Adrenal gland (tissue), 12 donors: ENCODE measurements around the gene AFF1. TPM values are rescaled to one million over a fixed set of nuclear protein-coding genes. Genes with fewer than 3 reads are reported as not detected.
"Not testable (repeated sequence)": the region's sequence is repeated elsewhere in the genome, so short reads cannot be mapped to it uniquely, and the experiment has no call there.

ENCODE experiments used
- DNase-seq, 7 donors: peaks; one replicate each; pipeline ENCODE4 v3.0.0-alpha.2; 2019 to 2020
- H3K27ac ChIP-seq, 5 donors: fragments of 200-600 bp; sonication (generic) in 4 of 5; 1 replicate in 3 of 5; 2 replicates in 2 of 5; pipeline versions ENCODE4 v1.5.1 to v1.8.0; 2016 to 2020; ENCODE audit warnings: mild to moderate bottlenecking in 1 of 5
- H3K27me3 ChIP-seq: fragments of 200-600 bp; 2 replicates; pipeline ENCODE4 v1.8.0; 2021
- H3K36me3 ChIP-seq, 2 donors: fragments of 200-600 bp; replicated peaks in 1 of 2; 1 replicate in 1 of 2; 2 replicates in 1 of 2; pipeline versions ENCODE4 v1.5.1 to v1.8.0; 2018 to 2022
- H3K4me1 ChIP-seq, 2 donors: fragments of 200-600 bp; replicated peaks in 1 of 2; 1 replicate in 1 of 2; 2 replicates in 1 of 2; pipeline versions ENCODE4 v1.5.1 to v1.8.0; 2018 to 2021
- H3K4me3 ChIP-seq, 4 donors: fragments of 200-600 bp; sonication (generic) in 3 of 4; one replicate each; pipeline ENCODE4 v1.5.1; 2016 to 2018
- H3K9me3 ChIP-seq, 3 donors: fragments of 200-600 bp; sonication (generic) in 1 of 3; replicated peaks in 1 of 3; 1 replicate in 2 of 3; 2 replicates in 1 of 3; pipeline versions ENCODE4 v1.5.1 to v1.8.0; 2016 to 2021
- CTCF ChIP-seq, 6 experiments: fragments of 450-650 bp in 4 of 6; fragments of 200-600 bp in 2 of 6; sonication (generic) in 1 of 6; IDR thresholded peaks; 1 replicate in 5 of 6; 2 replicates in 1 of 6; pipeline versions ENCODE4 v1.5.1 to v1.8.0; 2016 to 2021; ENCODE audit warnings: antibody characterized with exemption in 6 of 6, mild to moderate bottlenecking in 2 of 6, moderate library complexity in 1 of 6
- POLR2A ChIP-seq, 2 donors: fragments of 450-650 bp; IDR thresholded peaks; one replicate each; pipeline ENCODE4 v1.6.1; 2017; ENCODE audit warnings: antibody characterized with exemption in 2 of 2, mild to moderate bottlenecking in 2 of 2, moderate library complexity in 1 of 2
- WGBS, 4 donors: extraction: QIAGEN DNeasy Blood & Tissue Kit in 2 of 4; methylation state at CpG; one replicate each; pipeline versions ENCODE4 v1.1.5 to v1.1.7; 2013 to 2017; 5-methylcytosine and 5-hydroxymethylcytosine counted together
- intact Hi-C, 2 donors: fragments of 100-400 bp; cut with DNase I; formaldehyde crosslinking; loops; one replicate each; pipeline versions ENCODE4 v1.14.1 to v1.15.0; 2022 to 2023
- polyA plus RNA-seq, 3 donors: library from polyadenylated mRNA; stranded (reverse); fragments of 200-250 nt in 2 of 3; fragments of 350-450 nt in 1 of 3; fragmentation: Illumina TruSeq in 1 of 3; extraction: RNeasy Lipid Tissue Mini Kit (QIAGEN cat#74804) in 1 of 3; gene quantifications; one replicate each; pipeline ENCODE4 v1.2.3, GENCODE V29; 2013 to 2014
- total RNA-seq, 9 donors: library from RNA; depleted of rRNA in 4 of 9; stranded (reverse); fragments of >200 nt in 4 of 9; fragments of 120-200 nt in 1 of 9; fragmentation: NEBNext Ultra II Directional in 1 of 9; extraction: Animal tissue kit (Norgen Biotek cat#: 25700) in 1 of 9; gene quantifications; one replicate each; pipeline versions ENCODE4 v1.1.0 to v1.2.4, GENCODE V29; 2013 to 2023
- donor health status: healthy with polysubstance abuse.
- donor health status: Bipolar disorder and iron deficiency.
- donor health status: DM: yes; HTN: yes; CAD: no.
- donor health status: DM: no; HTN: no; CAD: no.
- donor health status: DM: no; HTN: no; CAD: no.
- donor health status: DM: yes; HTN: yes; CAD: no.

Gene AFF1
- total and polyA plus RNA-seq, 12 donors: 9.9 to 109 (median 52.3) TPM

- intact Hi-C loops: no loop called here
- no peaks in the 10 kb centered on the region for H3K36me3 ChIP-seq
- peaks cover 57 to 90% of the 10 kb centered on the region in 2 donors for H3K4me1 ChIP-seq
- 67 to 71% (median 69%) methylated on average over 4 of the region's 4 CpGs for WGBS, 4 donors
- H3K27ac ChIP-seq: peak overlapping the region in 3 of 5 donors; percentile 1 to 80 (median 23)
- H3K9me3 ChIP-seq: no peaks in the 10 kb centered on the region
- H3K27me3 ChIP-seq: no peaks in the 10 kb centered on the region
- no peak overlapping the region for H3K4me3 ChIP-seq
- DNase-seq: no peak
- TF ChIP-seq POLR2A (IDR thresholded peaks at IDR 0.05) (no peak), CTCF (IDR thresholded peaks at IDR 0.05) (no peak)
Observed at GRCh38 chr4:87012265-87012953, 77.6 kb downstream of the AFF1 start.

DNA sequence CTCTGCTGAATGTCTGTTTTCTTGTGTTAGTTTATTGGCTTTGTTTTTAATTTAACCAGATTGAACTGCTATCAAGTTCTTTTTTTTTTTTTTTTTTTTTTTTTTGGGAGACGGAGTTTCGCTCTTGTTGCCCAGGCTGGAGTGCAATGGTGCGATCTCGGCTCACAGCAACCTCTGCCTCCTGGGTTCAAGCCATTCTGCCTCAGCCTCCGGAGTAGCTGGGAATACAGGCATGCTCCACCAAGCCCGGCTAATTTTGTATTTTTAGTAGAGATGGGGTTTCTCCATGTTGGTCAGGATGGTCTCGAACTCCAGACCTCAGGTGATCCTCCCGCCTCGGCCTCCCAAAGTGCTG lies 78.1 kb downstream of the AFF1 start:
- 93 to 96% (median 94%) methylated on average over 5 to 9 of the region's 9 CpGs for WGBS, 4 donors
- H3K4me3 ChIP-seq, H3K27me3 ChIP-seq, H3K36me3 ChIP-seq, intact Hi-C loops, H3K9me3 ChIP-seq, DNase-seq: not testable (repeated sequence)
- H3K4me1 ChIP-seq: peaks cover 63 to 95% of the 10 kb centered on the region in 2 donors
- peak overlapping the region in 3 of 5 donors; percentile 65 to 85 (median 80) for H3K27ac ChIP-seq

DNA sequence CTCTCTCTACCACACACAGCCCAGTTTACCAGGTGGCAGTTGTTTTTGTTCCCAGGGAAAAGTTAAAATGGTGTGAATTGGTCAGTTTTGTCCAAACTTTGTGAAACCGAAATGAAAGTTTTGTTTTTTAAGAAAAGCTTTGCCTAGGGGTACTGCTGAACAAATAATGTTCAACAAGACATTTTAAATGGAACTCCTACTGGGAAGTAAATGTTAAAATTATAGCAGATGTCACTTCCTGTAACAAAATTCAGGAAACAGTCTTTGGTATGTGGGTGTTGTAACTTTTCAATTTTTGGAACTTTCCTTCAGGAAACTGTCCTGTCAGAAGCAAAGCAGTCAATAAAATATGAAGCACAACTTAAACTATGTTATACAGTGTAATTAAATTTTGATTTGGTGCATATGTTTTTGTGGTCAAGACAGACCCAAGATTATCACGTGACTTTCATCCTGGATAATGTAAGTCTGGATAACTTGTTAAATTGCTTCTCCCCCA lies 79.5 kb downstream of the AFF1 start:
- peak overlapping the region; percentile 59 to 85 (median 65) for H3K27ac ChIP-seq
- intact Hi-C loops: no loop called here
- WGBS, 4 donors: 37 to 47% (median 43%) methylated on average over 2 of the region's 2 CpGs
- TF ChIP-seq CTCF (IDR thresholded peaks at IDR 0.05): no peak
- TF ChIP-seq POLR2A (IDR thresholded peaks at IDR 0.05): no peak
- H3K4me1 ChIP-seq: peaks cover 63 to 95% of the 10 kb centered on the region in 2 donors
- no peaks in the 10 kb centered on the region for H3K9me3 ChIP-seq
- no peaks in the 10 kb centered on the region for H3K36me3 ChIP-seq
- no peak for DNase-seq
- H3K4me3 ChIP-seq: peak overlapping the region in 1 of 4 donors; percentile 14
- no peaks in the 10 kb centered on the region for H3K27me3 ChIP-seq

GRCh38 chr4:87015416-87015815 lies 80.6 kb downstream of the AFF1 start:
- intact Hi-C loops: no loop called here
- Histone ChIP-seq H3K4me3 (peak overlapping the region in 1 of 4 donors; percentile 14), H3K4me1 (peaks cover 64 to 94% of the 10 kb centered on the region in 2 donors), H3K36me3 (no peaks in the 10 kb centered on the region), H3K27me3 (no peaks in the 10 kb centered on the region), H3K27ac (peak overlapping the region; percentile 34 to 85 (median 65)), H3K9me3 (no peaks in the 10 kb centered on the region)
- 19 to 32% (median 27%) methylated on average over 1 of the region's 1 CpG for WGBS, 4 donors
- TF ChIP-seq POLR2A (IDR thresholded peaks at IDR 0.05) (no peak), CTCF (IDR thresholded peaks at IDR 0.05) (no peak)
- DNase-seq: no peak
